GM19043 (cell line): ENCODE measurements around the gene PI4K2A.
"Not testable (repeated sequence)": the region's sequence is repeated elsewhere in the genome, so short reads cannot be mapped to it uniquely, and the experiment has no call there.

Source experiments
- ATAC-seq: cut with Tn5 transposase; IDR thresholded peaks from one replicate; pipeline ENCODE4 v1.9.1; 2021; ENCODE audit warnings: low read depth; ENCODE audit not compliant: unreplicated experiment

Gene PI4K2A

DNA sequence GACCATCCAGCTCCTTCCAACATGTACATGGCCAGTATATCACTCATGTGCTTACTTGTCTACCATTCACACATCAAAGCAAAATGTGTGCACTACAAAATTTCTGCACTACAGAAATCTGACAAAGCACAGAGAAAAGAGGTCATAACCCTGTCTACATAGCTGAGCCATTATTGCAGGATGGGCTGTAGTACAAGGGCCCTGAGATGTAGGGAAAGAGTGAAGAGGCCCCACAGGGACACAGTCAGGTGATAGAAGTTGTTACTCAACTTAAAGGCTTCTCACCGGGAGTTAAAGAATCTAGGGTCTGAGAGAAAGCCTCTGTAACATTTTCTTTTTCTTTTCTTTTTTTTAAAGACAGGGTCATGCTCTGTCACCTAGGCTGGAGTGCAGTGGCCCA is 29.1 kb downstream of the PI4K2A start:
- ATAC-seq, result no peak

DNA sequence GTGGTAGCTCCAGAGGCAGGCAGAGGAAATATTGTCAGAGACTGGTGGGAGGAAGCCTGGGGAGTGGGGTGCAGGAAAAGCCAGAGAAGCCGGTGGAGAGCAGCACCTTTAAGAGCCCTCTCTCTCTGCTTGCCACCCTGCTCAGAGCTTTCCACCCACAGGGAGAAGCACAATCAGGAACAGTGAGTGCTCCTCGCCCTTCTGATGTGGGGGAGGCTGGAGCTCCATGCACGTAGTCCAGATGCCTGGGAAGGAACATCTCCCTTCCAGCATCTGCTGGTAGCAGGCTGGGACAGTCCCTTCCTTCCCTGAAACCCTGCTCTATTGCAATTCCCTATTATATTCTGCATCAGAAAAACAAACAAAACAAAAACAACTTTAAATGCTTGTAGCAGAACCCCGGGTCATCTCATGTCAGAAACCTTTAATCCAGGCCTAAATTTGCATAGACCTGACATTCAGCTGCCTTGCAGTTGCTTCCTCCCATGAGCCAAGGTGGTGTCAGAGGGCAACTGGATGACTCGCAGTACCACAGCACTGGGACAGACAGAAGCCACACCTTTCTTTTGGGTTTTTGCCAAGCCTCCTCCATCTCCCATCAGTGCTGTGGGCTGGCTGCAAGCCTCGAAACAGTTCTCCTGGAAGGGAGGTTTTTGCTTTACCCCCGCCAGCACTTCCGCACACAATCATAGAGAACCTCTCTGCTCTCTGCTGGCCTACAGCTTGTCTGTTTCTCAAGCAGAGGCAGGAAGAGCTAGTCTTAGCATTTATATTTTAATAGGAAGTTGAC is 33.5 kb downstream of the PI4K2A start:
- ATAC-seq, result no peak

DNA sequence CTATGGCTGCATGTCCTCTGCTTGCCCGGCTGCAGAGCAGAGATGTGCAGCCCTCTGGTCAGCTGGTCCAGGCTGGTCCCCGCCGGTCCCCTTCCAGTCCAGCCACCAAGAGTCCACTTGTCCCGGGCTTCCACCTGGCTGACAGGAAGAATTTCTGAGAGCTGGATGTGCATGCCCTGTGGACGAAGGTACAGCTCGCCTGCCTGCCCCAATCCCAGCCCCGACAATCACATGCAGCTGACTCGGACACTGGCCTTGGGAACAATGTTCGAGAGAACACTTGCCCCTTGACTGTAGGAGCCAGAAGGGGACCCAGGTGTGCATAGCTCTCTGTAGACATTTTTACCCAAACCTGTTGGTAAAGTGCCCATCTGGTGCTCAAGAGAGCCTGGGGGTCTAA is 34.8 kb downstream of the PI4K2A start:
- ATAC-seq, result no peak

DNA sequence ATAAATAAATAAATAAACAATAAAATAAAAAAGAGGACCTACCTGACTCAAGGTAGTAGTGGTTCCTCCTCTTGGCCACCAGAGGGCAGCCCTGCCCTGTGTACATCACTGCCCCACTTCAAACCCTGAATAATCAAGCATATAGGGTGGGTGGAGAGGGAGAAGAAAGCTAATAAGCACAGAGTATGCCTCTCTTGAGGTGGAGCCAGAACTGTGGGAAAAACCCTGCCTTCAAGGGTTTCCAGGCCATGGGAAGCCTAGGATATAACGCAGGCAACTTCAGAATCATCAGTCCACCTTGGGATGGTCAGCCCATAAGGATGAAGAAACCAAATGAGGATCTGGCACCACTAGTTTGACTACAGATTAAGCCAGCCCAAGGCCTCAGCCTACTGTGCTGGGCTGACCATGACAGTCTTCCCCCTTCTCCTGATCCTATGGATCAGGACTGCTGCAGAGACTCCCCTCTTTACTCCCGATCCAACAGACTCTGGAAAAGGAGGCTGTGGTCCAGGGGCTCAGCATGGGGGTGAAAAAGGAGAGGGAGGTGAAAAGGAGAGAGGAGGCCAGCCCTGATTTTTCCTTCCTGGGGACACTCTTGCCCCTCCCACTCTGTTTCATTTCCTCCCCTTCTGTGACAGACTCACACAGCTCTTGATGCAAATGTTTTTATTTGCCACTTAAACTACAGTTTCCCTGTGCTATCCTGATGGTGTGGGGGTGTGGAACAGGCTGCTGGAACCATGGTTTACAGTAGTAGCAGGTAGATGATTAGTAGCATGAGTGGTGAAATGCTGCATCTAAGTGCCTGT is 36.5 kb downstream of the PI4K2A start:
- peak; percentile 83 for ATAC-seq

DNA sequence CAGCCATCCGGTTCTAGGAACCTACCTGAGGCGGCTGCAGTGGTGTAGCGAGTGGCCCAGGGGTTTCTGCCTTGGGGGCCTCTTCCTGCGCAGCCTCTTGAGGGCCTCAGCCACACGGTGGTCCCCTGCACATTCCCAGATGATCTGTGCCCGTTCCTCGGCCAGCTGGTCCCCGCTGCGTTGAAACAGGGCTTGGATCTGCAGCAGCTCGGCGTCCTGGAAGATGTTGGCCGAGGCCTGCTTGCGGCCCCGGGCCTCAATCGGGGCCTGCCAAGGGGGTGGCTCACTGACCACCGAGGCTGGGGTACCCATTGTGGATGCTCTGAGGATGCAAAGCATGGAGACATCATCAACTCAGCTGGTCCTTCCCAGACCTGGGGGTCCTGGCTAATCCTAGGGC is 39.1 kb downstream of the PI4K2A start:
- no peak for ATAC-seq

DNA sequence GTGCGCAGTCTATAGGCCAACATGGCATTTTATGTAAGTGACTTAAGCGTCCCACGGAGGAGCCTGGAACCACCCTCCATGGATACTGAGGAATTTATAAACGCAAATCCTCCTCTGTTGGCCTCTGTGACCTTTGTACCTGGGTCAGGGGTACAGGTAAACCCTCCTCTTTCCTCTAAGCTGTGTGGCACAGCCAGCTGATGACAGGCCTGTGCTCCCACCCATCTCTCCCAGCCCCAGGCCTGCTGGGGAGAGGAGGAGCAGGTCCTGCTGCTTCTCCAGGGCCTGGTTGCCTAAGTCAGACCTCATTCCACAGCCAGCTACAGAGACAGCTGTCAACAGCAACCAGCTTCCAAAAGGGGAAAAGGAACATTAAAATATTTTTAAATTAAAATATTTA is 41.6 kb downstream of the PI4K2A start:
- ATAC-seq, result no peak

DNA sequence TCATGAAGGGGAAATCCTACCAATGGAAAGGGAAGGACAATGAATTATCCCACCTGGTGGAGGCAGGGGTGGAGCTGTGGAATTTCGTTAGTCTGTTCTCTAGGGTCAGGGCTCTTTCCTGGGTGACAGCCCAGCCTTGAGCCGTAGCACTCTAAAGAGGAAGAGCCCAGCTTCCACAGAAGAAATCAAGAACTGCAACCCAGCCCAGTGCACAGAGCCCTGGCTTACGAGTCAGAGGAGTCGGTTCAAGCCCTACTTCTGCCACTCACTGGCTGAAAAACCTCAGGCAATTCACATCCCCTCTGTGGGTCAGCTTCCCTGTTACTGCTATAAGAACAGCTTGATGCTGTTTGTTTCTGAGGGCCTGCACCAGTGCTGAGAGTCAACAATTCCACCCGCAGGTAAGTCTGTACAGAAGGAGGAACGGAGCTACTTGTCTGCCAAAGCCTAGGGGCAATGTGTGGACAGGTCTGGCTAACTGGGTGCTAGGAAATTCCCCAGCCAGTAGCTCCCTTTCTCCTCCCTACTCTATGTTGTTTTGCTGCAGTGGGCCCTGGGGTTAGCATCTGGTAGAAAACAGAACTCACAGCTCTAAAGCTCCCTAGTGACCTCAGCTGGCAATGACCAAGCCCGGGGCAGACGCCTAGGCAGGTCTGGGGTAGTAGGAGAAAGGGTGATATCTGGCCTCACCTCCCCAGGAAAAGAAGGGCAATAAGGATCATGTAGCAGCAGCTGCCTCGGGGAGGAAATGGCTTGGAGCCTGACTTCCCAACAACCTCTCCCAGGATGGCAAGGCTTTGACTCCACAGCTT is 43.3 kb downstream of the PI4K2A start:
- ATAC-seq, result no peak

DNA sequence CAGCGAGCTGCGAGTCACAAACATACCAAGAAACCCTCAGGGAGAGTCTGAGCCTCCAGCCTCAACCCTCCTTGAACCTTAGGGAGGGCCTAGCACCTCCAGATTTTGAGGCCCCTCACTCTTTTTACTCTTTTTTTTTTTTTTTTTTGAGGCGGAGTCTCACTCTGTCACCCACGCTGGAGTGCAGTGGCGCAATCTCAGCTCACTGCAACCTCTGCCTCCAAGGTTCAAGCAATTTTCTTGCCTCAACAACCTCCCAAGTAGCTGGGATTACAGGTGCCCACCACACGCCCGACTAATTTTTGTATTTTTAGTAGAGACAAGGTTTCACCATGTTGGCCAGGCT is 43.9 kb downstream of the PI4K2A start:
- ATAC-seq, result not testable (repeated sequence)

DNA sequence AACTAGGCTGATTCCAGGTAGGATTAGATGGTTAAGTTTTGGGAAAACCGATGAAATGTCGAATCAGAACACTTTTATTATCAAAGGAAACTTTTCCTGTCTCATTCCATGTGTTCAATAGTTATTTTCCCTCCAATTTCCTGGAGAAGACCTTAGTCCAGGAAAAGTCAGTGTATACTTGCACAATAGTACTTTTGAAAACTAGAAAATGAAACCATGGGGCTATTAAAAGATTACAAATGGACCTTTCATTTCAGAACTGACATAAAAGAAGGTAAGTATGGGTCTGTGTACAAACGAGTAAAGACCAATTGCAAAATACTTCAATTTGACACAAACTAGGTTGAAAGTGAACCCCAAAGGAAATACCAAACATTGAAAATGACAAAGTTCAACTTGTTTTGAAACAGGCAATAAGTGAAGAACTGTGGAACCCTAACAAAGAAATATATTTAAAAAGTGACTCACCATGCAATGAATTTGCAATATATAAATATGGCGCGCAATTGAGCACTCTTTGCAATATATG is 44.5 kb downstream of the PI4K2A start:
- no peak for ATAC-seq

DNA sequence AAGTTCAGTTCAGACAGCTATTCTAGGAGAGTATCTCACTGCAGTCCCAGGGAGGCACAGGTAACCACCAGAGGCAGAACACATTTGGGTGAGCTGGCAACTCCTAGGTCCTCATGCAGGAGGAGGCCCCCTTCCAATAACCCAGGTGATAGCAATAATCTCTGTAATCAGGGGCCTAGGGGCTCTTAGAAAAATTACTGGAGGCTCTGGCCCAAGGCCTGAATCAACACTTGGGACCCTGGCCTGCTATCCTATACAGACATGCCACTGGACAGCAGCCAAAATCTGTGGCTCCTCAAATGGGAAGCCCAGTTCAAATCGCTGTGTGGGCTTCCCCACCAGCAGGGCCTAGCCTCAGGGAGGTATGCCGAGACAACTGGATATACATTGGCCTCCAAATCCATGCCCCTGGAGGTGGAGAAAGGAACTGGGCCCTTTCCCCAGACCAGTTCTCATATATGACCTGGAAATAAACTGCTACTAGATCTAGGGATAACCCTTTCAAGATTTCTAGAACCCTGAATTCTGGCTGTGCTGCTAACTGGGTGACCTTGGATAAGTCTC is 45.0 kb downstream of the PI4K2A start:
- no peak for ATAC-seq

DNA sequence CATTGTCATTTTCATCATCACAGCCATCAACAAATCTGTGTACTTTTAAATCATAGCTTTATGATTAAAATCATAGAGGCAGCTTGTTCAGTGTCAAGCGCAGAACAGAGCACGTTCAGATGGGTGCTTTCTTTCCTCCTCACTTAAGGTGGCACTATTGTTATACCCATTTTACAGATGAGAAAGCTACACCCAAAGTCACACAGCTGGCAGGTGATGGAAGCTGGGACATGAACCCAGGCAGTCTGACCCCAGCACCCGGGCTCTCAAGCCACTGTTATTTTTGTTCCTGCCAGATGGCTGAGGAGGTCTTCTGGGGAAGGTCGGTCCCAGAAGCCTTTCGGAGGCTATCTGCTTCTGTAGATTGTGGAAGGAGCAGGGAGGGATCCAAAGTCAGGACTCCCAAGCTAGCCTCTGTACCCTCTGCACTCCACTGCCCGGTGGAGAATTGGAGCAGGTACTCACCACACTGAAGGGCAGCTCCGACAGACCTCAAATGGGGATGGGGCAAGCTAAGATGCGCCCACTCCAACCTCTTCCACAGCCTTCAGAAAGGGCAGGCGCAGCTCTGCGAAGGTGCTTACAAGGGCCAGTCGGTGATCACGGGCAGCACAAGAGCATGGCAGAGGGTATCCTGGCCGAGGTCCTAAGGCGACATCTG is 46.0 kb downstream of the PI4K2A start:
- ATAC-seq, result no peak

DNA sequence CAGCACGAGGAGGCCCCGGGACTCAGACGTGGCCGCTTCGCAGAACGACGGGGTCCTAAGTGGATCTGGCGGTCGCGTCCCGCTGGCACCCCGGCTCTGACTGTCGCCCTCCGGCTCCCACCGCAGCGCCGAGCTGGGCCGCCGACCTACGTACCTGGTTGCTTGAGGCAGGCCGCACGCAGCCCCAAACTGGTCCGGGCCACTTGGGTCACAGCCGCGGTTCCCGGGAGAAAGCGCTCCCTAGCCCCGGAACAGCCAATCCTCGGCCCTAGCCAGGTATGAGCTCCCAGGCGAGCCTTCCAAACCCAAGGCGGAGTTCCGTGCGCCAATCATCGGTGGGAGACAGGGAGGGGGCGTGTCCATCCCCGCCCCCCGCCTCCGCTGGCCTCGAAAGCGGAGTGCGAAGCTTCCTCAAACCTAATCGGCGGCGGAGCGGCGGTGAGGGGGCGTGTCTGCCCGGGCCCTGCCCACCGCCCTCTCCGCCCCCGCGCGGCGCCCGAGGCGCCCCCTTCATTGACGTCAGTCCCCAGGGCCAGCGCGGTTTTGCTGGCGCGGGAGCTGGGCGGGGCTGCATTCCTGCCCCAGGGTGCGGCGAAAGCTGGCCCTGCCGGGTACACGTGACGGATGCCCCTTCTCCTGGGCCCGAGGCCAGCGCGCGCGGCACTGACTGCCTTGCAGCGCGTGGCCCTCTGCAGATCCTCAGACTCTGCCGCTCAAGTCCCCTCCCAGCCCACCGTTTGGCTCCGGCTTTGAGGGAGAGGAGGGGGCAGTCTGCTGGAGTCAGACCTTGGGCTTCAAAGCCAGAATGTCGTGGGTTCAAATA is 46.7 kb downstream of the PI4K2A start, which contains the start of gene AVPI1:
AVPI1 (minus strand) TSS at position 280 of the 823 bp plus-strand sequence. CDS start 7,336 bp downstream, outside the sequence.
- peak; percentile 89 for ATAC-seq

DNA sequence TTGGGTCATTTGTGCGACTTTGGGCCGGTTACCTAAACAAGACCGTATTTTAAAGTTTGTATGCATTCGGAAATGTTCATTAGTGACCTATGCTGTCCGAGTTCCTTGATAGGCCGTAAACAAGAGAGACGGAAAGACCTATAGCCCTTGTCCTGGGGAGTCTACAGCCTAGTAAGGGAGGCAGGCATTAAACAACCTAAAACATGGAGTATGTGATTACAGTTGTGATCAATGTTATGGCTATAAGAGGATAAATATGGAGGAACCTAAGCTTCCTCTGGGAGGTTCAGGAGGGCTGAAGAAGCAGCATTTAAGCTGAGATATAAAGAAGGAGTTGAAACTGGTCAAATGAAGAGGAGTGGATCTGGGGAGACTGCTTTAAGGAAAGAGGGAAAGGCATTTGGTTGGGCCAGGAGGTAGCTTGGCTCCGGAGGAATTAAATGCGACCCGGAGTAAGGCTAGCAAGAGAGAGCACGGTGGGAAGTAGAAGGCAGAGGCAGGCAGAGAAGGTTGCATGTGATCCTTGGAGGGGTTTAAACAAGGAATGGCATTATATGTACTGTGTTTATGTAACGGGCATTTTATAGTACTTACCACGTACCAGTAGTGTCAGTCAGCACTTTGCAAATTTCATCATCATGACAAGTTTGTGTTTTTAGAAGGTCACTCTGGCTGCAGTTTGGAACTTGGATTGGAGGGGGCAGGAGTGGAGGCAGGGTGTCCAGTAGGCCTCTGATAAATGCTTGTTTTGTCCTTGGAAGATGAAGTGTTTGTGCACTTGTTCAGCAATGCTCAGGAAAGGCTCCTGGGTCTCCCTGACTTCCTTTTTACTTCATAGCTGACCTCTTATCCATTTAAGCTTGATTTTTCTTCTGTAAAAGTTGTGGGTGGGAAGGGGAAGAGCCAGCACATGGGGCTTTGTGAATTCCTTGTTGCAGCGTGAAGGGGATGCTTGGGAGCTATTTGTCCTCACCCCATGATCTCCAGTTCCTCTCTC is 47.6 kb downstream of the PI4K2A start:
- ATAC-seq, result no peak

DNA sequence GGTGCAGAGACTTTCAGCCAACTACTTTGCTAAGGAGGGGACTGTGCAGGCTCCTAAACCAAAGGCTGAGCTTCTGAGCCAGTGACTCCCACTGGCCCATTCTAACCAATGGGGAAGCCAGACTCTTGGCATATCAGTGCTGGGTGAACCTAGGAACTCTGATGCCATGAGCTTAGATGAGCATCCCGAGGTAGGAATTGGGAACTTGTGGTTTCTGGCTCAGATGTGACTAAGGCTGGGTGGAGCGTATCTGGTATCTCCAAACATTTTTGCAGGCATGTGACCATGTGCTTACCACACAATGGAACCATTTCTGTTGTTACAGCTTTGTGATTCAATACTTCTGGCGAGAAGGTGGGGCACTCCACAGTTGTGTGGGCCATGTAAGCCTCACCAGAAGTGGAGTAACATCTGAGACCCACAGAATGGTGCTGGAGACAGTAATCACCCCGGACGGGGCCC is 49.1 kb downstream of the PI4K2A start:
- no peak for ATAC-seq

DNA sequence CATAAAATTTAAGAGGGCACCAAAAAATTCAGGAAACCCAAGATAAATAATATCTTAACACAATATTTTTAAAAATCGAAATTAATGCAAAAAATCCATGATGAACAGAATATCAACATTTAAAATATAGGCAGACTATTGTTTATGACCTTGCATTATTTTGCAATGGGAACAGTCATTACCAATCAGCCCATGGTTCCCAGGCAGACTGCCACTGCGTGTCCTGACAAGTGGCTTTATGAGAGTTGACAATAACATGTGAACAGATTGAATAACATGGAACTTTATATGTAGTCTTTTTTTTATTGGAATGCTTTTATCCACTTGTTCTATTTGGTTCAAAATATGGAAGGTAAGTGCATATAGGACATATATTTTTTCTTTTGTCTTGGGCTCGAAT is 49.7 kb downstream of the PI4K2A start:
- ATAC-seq, result no peak

DNA sequence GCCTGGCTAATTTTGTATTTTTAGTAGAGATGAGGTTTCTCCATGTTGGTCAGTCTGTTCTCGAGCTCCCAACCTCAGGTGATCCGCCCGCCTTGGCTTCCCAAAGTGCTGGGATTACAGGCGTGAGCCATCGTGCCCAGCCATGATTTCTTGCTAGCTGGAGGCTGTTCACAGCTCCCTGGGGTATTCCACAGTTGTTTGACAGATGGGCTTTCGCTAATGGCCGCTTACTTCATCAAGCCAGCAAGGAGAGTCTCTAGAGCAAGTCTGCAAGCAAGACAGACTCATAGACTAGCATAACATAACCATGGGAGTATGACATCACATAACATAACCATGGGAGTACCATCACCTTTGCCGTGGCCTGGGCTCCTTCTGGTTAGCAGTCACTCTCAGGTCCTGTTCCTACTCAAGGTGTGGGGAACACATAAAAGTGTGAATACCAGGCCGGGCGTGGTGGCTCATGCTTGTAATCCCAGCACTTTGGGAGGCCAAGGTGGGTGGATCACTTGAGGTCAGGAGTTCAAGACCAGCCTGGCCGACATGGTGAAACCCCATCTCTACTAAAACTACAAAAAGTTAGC is 57.7 kb downstream of the PI4K2A start:
- ATAC-seq, result not testable (repeated sequence)

DNA sequence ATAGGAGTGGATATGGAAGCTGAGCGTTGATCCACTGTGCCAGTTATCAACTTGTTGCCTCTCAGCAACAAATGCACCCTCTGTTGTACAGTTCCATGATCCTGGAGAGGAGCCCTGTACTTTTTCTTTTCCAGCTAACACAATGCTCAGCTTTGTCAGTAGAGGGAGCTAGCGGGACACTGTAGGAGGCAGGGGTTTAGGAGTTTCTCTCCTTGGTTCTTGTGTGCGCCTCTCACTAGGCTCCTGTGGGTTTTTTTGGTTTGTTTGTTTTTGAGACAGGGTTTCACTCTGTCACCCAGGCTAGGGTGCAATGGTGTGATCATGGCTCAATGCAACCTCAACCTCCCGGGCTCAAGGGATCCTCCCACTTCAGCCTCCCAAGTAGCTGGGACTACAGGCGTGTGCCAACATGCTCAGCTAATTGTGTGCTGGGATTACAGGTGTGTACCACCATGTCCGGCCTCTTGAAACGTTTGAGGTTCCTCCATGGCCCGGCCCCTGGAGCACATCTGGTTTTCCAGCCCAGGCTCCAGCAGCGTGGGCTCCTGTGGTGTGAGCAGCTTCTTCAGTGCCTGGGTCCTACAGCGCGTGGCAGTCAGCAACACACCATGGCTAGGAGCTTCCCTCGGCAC is 61.1 kb downstream of the PI4K2A start:
- peak; percentile 83 for ATAC-seq
